ENCODE measurements around the gene OR2D3.

GRCh38 chr11:6889835-6890234 is 31.0 kb upstream of the OR2D3 start:
- TF ChIP-seq, protein P1, sequence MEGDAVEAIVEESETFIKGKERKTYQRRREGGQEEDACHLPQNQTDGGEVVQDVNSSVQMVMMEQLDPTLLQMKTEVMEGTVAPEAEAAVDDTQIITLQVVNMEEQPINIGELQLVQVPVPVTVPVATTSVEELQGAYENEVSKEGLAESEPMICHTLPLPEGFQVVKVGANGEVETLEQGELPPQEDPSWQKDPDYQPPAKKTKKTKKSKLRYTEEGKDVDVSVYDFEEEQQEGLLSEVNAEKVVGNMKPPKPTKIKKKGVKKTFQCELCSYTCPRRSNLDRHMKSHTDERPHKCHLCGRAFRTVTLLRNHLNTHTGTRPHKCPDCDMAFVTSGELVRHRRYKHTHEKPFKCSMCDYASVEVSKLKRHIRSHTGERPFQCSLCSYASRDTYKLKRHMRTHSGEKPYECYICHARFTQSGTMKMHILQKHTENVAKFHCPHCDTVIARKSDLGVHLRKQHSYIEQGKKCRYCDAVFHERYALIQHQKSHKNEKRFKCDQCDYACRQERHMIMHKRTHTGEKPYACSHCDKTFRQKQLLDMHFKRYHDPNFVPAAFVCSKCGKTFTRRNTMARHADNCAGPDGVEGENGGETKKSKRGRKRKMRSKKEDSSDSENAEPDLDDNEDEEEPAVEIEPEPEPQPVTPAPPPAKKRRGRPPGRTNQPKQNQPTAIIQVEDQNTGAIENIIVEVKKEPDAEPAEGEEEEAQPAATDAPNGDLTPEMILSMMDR (conservative IDR thresholded peaks at IDR 0.05; ENCODE audit: low read depth, low read length): no peak
- no peak for TF ChIP-seq MXI1 (IDR thresholded peaks at IDR 0.05; ENCODE audit: borderline replicate concordance, low read depth, low read length)
- no peak for TF ChIP-seq MAZ (IDR thresholded peaks at IDR 0.05; ENCODE audit: borderline replicate concordance, low read depth, low read length)
- no peak for TF ChIP-seq RCOR1 (IDR thresholded peaks at IDR 0.05; ENCODE audit: insufficient replicate concordance, low read length)
- no peak for TF ChIP-seq BHLHE40 (IDR thresholded peaks at IDR 0.05; ENCODE audit: low read depth, low read length)
- no peak for TF ChIP-seq MAFK (IDR thresholded peaks at IDR 0.05; ENCODE audit: low read depth, low read length)
- no peak for TF ChIP-seq RAD21 (IDR thresholded peaks at IDR 0.05; ENCODE audit: low read length)

Data from IMR-90 (cell line).